GM15510 (cell line): ENCODE results near the gene C1orf198.

Experiments
- POLR2A ChIP-seq: IDR thresholded peaks from 3 replicates; pipeline ENCODE4 v1.6.1; 2011; ENCODE audit warnings: borderline replicate concordance; ENCODE audit not compliant: insufficient read length; ENCODE audit errors: extremely low read depth

The C1orf198 gene

GRCh38 chr1:230875370-230875769, 7.0 kb upstream of the C1orf198 start:
- TF ChIP-seq POLR2A, result no peak

GRCh38 chr1:230870916-230871315, 2.6 kb upstream of the C1orf198 start:
- no peak for TF ChIP-seq POLR2A

GRCh38 chr1:230869500-230869899, 1.2 kb upstream of the C1orf198 start:
- no peak for TF ChIP-seq POLR2A

GRCh38 chr1:230868736-230869385, 540 bp upstream of the C1orf198 start:
- no peak for TF ChIP-seq POLR2A

GRCh38 chr1:230867101-230867902, 1.0 kb downstream of the C1orf198 start:
- TF ChIP-seq POLR2A, result no peak

- no peak for TF ChIP-seq POLR2A
Measured at GRCh38 chr1:230866171-230867070, 1.9 kb downstream of the C1orf198 start.

- no peak for TF ChIP-seq POLR2A
Measured at GRCh38 chr1:230865062-230865817, 3.1 kb downstream of the C1orf198 start.

- TF ChIP-seq POLR2A, result no peak
Measured at GRCh38 chr1:230864441-230864840, 3.9 kb downstream of the C1orf198 start.

GRCh38 chr1:230863449-230863848, 4.9 kb downstream of the C1orf198 start:
- TF ChIP-seq POLR2A, result no peak

GRCh38 chr1:230861970-230862595, 6.2 kb downstream of the C1orf198 start:
- no peak for TF ChIP-seq POLR2A

GRCh38 chr1:230861489-230861888, 6.8 kb downstream of the C1orf198 start:
- TF ChIP-seq POLR2A, result no peak

GRCh38 chr1:230860617-230861384, 7.5 kb downstream of the C1orf198 start:
- no peak for TF ChIP-seq POLR2A
